GM18505 (cell line): Measurements from ENCODE around the gene NCF2.

Source experiments
- ATAC-seq: cut with Tn5 transposase; IDR thresholded peaks from one replicate; pipeline ENCODE4 v1.9.1; 2021; ENCODE audit not compliant: unreplicated experiment
- POLR2A ChIP-seq: IDR thresholded peaks from 4 replicates; pipeline ENCODE4 v1.6.1; 2011; ENCODE audit warnings: borderline replicate concordance; ENCODE audit not compliant: insufficient read depth, insufficient read length; ENCODE audit errors: extremely low read depth

The NCF2 gene

GRCh38 chr1:183568176-183569021 is 21.9 kb downstream of the NCF2 start:
- no peak for ATAC-seq
- no peak for TF ChIP-seq POLR2A

GRCh38 chr1:183567584-183567983 is 22.7 kb downstream of the NCF2 start:
- peak; percentile 84 for ATAC-seq
- peak; percentile 36 for TF ChIP-seq POLR2A

- TF ChIP-seq POLR2A: no peak
- ATAC-seq: no peak
Observed at GRCh38 chr1:183566026-183566425, 24.2 kb downstream of the NCF2 start.

- ATAC-seq: no peak
- no peak for TF ChIP-seq POLR2A
Observed at GRCh38 chr1:183565261-183565660, 25.0 kb downstream of the NCF2 start.

GRCh38 chr1:183562701-183563100 is 27.6 kb downstream of the NCF2 start:
- ATAC-seq: no peak
- no peak for TF ChIP-seq POLR2A

GRCh38 chr1:183559061-183559460 is 31.2 kb downstream of the NCF2 start:
- no peak for ATAC-seq
- no peak for TF ChIP-seq POLR2A

GRCh38 chr1:183554577-183554976 is 35.7 kb downstream of the NCF2 start:
- TF ChIP-seq POLR2A: no peak
- ATAC-seq: no peak

GRCh38 chr1:183553764-183554163 is 36.5 kb downstream of the NCF2 start:
- no peak for TF ChIP-seq POLR2A
- ATAC-seq: no peak

GRCh38 chr1:183553331-183553730 is 36.9 kb downstream of the NCF2 start:
- ATAC-seq: no peak
- TF ChIP-seq POLR2A: no peak

GRCh38 chr1:183552891-183553290 is 37.4 kb downstream of the NCF2 start:
- TF ChIP-seq POLR2A: no peak
- ATAC-seq: no peak

GRCh38 chr1:183552441-183552840 is 37.8 kb downstream of the NCF2 start:
- ATAC-seq: no peak
- TF ChIP-seq POLR2A: no peak

- ATAC-seq: no peak
- no peak for TF ChIP-seq POLR2A
Observed at GRCh38 chr1:183551924-183552323, 38.3 kb downstream of the NCF2 start.

- no peak for TF ChIP-seq POLR2A
- ATAC-seq: no peak
Observed at GRCh38 chr1:183550915-183551314, 39.3 kb downstream of the NCF2 start.

GRCh38 chr1:183548116-183548515 is 42.1 kb downstream of the NCF2 start:
- ATAC-seq: no peak
- TF ChIP-seq POLR2A: no peak
